Stimulated activated CD4-positive, alpha-beta T cell treated with anti-CD3 and anti-CD28 coated beads, Interleukin-1b, Interleukin-23, amount 100 ng/mL, for 24 hours (primary cell): ENCODE measurements around the gene RASL10A.

Experiments used
- DNase-seq, 4 experiments: peaks; one replicate each; pipeline ENCODE4 v3.0.0-alpha.2; 2020; ENCODE audit warnings: low read depth in 4 of 4, low spot score in 1 of 4

RASL10A gene

DNA sequence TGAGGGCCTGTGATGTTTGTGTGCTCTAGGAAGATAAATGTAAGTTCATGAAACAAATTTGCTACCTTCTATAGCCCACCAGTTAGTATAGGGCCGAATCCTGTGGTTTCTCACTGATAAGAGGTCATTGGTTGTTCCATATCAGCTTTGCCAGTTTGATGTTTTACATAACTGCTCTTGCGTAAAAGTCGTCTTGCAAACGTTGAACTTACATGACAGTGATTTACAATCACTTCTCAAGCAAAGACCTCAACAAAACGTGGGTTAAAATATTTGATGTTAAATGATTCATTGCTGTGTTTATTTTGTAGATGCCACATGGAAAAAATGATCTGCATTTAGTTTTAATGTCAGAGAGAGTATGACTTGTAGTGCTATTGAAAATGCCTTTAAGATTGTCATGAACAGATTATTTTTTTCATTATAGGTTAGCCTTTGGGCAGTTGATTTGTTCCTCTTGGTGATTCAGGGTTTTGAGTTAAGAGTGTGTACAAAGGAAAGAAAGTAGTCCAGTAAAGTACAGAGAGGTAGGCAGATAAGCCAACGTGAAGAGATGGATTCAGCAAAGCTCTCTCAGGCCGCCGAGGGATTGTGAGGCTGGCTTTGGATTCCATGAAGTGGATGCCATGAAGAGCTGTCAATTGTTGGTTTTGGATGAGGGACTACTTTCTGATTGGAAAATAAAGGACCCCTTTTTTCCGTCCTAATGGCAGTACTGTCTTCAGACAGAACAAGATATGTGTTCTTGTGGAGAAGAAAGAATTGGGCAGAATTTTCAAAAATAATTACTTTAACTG is 44.8 kb downstream of the RASL10A start:
- no peak for DNase-seq

DNA sequence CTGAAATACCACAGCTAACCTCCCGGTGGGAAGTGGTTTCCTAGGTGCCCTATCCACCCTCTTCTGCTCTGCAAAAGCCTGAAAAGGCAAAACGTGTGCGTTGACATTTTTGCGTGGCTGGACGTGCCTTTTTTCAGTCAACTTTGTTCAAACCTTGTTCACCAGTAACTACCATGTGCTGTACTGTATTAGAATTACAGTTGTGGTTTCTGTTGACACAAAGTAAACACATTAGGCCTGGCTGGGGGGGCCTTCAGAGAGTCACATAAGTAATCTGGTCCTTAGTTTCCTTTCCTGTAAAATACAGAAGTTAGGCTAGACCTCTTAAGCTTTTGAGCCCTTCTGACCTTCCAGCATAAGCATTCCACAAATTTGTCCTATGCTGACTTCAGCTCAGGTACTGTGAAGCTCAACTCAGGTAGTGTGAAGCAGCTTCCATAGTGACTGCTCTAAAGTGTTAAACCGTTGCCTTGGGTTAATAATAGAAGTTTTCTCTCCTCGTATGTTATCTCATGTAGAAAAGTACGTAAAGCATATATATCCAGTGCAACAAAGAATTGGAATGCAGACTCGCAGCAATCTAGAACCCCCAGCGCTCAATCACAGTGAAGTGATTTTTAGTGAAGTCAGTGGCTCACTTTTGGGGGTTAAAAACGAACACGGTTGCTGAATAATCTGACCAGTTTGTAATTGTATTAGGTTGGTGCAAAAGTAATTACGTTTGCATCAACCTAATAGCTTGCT is 45.6 kb downstream of the RASL10A start:
- DNase-seq, result no peak

DNA sequence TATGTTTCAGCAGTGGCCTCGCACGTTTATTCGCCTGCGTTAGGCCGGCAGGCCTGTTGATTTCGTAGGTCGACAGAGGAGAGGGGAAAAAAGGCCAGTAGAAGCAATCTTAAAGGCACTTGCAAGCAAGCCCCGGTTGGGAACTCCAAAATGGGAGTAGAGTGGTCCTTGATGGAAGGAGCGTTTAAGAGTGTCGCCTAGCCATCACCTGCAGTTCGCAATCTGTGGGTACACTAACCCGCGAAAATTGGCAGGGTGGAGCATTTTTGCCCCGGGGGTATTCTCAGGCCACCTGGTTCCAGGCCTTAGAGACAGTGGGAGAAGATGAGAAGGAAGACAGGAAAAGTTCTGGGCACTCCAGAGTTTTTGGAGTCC is 46.3 kb downstream of the RASL10A start:
- no peak for DNase-seq

DNA sequence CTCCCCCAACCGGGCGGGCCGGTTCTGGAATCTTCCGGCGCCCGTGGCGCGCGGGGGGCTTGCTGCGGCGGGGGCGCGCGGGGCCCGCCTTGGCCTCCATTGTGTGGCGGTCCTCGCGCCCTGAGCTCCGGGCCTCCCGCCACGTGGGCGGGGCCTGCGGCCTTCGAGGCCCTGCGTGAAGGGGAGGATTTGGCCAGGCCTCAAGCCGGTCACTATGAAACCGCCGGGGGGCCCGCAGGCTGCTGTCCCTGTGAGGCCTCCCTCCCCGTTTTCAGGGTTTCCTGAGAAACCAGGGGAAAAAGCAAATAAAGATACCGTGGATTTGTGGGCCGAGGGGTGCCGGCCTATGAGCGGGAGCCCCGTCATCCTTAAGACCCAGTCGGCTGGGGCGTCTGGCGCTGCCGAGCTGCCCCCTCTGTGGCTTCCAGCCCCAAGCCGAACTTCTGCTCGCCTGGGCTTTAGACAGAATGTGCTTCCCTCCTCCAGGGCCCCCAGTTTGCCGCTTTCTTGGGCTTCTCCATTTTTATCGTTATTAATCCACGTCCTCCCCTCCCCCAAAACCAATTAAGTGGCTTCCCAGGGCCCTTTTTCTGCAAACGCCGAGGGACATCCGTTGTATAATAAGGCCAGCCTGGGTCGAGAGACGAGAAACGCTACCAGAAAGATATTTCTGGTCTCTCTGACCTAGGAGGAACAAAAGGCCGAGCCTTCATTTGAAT is 46.8 kb downstream of the RASL10A start:
- DNase-seq, result no peak

DNA sequence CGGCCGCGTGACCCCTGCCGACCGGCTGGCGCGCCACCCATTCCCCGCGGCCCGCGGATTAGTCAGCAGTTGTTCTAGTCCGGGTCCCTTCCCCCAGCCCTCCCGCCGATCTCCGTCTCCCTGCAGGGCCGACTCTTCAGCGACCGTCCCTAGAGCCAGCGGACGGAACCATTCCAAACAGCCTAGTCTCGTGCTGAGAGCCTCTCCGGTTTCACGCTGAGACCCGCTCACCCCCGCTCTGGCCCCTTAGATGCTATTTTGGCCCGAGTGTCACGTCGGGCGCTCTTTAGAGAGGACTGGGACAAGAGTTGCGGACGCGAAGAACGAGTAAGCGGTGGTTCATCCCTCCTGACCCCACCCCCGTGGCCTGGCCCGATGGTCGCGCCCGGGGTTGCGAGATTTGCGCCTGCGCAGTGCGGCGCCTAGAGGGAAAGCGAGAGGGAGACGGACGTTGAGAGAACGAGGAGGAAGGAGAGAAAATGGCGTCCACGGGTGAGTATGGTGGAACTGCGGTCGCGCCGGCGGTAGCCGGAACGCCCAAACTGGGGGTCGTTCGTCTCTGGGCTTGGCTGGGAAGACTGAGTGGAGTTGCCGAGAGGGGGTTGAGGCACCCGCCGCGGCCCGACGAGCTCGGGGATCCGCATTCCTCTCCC is 47.5 kb downstream of the RASL10A start, which contains the start of the genes EWSR1 and RHBDD3:
EWSR1 (plus strand) TSS at position 411 of the 653 bp plus-strand sequence; CDS start at position 480, 69 bp downstream.
RHBDD3 (minus strand) TSS at position 124 of the 653 bp plus-strand sequence. CDS start 2,355 bp downstream, outside the sequence.
- peak; percentile 92 to 96 (median 94) for DNase-seq

DNA sequence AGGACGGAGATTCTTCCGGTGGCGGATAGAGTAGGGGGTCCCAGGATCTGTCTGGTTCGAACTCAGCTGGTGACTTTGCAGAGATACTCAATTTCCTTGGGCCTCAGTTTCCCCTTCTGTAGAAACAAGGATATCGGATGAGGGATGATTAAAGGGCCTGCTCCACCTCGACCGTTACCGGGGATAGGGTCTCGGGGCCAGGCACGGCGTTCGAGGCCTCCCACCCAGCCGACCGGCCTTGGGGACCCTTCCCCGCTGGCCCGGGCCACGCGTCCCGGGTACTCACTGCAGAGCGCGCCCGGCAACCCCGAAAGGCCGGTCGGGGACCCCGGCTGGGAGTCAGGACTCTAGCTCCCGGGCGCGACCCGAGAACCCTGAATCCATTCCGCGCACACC is 48.0 kb downstream of the RASL10A start:
- no peak for DNase-seq

DNA sequence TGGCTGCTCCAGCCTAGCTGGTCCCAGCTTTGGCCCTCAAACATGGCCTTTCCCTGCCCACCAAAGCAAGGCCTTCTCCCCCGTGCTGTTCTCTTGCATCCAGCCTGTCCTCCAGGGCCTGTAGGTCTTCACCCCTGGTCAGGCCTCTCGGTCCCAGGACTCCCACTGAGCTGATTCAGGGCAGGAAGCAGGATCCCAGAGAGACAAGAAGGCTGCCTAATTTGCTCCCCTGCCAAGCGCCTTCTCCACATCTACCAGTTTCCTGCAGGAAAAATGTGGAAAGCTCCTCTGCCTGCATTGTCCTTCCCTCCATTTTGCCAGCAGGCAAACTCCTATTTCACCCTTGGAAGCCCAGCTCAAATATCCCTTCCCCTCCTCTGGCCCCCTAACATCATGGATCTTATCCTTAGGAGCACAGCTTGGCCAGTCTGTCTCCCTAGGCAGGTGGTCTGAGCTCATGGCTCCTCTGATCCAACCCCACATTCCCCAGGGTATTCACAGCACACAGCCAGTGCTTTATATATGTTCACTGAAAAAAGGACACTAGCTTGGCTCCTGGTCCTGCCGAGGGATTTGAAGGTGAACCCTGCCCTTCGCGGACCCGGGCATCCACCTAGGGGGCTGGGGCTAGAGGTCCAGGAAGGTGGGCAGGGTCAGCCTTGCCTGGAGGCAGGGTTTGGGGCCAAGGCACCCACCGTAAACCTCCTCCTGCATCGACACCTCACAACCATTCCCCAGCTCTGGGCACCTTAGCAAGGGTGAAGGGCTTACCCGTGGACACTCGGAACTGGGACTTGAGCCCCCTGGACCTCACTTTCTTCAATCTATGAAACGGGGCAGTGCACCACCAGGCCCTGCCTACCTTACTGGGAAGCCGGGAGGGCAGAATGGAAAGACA is 48.7 kb downstream of the RASL10A start:
- no peak for DNase-seq

DNA sequence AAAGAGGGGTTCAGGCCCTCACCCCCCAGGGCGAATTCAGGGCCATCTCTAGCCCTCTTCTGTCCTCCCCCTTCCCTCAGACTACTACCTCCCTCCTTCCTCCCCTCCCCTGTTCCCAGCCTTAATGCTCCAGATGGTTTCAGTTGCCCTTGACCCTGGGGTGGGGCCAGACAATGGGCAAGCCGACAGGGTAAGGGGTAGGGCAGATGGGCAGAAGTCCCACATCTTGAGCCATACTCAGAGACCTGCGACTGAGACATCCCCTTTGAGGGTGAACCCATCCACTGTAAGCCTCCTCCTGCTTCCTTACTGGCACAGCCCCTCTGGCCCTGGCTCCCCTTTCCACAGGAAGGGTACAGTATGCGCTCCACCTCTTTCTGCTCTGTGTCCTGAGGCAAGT is 49.6 kb downstream of the RASL10A start:
- DNase-seq, result no peak

DNA sequence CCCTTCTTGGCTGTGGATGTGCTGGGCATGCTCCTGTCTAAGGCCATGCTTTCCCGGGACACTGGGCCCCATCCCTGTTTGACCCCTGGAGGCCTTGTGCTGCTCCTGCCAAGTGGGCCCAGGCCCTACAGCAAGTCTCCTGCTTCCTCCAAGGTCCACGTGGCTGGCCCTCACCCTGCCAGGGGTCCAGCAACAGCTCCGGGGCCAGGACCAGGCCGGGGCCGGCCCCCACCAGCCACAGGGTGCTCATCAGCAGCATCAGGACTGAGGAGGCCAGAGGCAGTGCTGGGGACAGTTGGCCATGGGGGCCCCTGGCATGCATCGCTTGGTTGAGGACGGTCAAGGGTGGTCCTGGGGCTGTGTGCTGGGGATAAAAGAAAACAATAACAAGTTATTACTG is 50.2 kb downstream of the RASL10A start:
- DNase-seq, result no peak

DNA sequence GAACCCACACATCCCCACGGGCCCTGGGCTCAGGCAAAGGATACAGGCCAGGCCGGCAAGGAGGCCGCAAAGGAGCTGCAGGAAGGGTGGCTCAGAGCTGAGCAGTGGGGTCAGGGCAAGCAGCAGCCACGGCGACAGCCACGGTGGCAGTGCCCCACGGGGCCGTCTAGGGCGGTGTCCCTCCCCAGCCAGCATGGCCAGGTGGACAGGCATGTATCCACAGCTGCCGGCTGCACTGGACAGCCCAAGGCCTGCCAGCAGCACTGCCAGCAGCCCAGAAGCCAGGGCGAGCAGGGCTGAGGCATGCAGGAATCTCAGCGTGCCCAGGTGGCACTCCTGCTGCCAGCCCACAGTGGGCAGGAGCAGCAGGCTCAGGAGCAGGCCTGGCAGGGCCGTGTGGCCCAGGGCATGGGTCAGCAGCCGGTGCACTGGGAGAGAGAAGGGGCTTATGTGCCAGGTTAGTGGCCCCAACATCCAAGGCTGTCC is 51.7 kb downstream of the RASL10A start:
- no peak for DNase-seq
